ENCODE data around the gene TACR2.

GRCh38 chr10:69459893-69460575, 43.3 kb upstream of the TACR2 start:
- TF ChIP-seq, protein P1, sequence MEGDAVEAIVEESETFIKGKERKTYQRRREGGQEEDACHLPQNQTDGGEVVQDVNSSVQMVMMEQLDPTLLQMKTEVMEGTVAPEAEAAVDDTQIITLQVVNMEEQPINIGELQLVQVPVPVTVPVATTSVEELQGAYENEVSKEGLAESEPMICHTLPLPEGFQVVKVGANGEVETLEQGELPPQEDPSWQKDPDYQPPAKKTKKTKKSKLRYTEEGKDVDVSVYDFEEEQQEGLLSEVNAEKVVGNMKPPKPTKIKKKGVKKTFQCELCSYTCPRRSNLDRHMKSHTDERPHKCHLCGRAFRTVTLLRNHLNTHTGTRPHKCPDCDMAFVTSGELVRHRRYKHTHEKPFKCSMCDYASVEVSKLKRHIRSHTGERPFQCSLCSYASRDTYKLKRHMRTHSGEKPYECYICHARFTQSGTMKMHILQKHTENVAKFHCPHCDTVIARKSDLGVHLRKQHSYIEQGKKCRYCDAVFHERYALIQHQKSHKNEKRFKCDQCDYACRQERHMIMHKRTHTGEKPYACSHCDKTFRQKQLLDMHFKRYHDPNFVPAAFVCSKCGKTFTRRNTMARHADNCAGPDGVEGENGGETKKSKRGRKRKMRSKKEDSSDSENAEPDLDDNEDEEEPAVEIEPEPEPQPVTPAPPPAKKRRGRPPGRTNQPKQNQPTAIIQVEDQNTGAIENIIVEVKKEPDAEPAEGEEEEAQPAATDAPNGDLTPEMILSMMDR (IDR thresholded peaks at IDR 0.05), result no peak
- TF ChIP-seq POLR2A (IDR thresholded peaks at IDR 0.05) (no peak), EP300 (IDR thresholded peaks at IDR 0.05) (no peak), POLR2AphosphoS5 (IDR thresholded peaks at IDR 0.05) (no peak)
